ENCODE results near the gene GNLY. TPM values are rescaled to one million over a fixed set of nuclear protein-coding genes. Genes with fewer than 3 reads are reported as not detected.

Gene GNLY
- total and polyA plus RNA-seq, 2 of the 4 experiments (the other 2 are of a cell fraction): not detected

DNA sequence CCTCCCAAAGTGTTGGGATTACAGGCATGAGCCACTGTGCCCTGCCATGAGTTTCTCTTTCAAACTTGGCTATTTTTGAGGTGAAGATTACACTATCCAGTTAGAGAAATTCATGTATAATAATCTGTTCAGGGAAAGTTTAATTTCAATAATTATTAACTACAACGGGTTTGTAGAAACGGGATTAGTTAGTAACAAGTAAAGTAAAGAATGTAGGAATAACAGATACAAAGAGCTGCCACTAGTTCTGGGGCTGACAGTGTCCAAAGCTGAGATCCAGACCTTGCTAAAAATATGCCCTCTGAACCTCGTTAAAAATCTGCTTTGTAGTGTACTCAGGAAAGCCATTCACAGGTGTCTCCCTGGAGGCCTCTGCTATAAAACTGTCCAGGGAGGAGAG, 43.1 kb upstream of the GNLY start:
- no peak overlapping the region for H4K5ac ChIP-seq (ENCODE audit: low read depth, low read length)
- H3K14ac ChIP-seq (replicated peaks; ENCODE audit: low read depth, low read length): no peak overlapping the region
- peak overlapping the region; percentile 48; the same call in 1 of the 2 replicates for H2AK5ac ChIP-seq (ENCODE audit: low read depth, low read length)
- peaks cover 26% of the 10 kb centered on the region for H3K9me1 ChIP-seq (ENCODE audit: insufficient read depth, low read length)
- POLR2A ChIA-PET (ENCODE audit: unreplicated experiment): no interaction called here
- H4K91ac ChIP-seq (ENCODE audit: insufficient read depth, low read depth, low read length): peak overlapping the region; percentile 35; the same call in 1 of the 2 replicates
- CTCF ChIA-PET: no interaction called here
- peaks cover 33% of the 10 kb centered on the region for H3K36me3 ChIP-seq (ENCODE audit: control insufficient read depth, insufficient read depth, low read length)
- no peaks in the 10 kb centered on the region for H3K27me3 ChIP-seq (ENCODE audit: control insufficient read depth, insufficient read depth, low read length)
- dilution Hi-C loops (cut with HindIII; ENCODE audit: low sequenced_read_pairs, unreplicated experiment) (no loop called here), intact Hi-C loops (cut with micrococcal nuclease) (no loop called here), in situ Hi-C loops (cut with MboI; ENCODE audit: low sequenced_read_pairs) (no loop called here)
- TF ChIP-seq BHLHE40 (IDR thresholded peaks at IDR 0.05; ENCODE audit: low read depth, low read length): no peak
- TF ChIP-seq RCOR1 (IDR thresholded peaks at IDR 0.05; ENCODE audit: insufficient replicate concordance, low read length): no peak
- no peak for TF ChIP-seq MXI1 (IDR thresholded peaks at IDR 0.05; ENCODE audit: borderline replicate concordance, low read depth, low read length)
- no peak for TF ChIP-seq RAD21 (IDR thresholded peaks at IDR 0.05; ENCODE audit: low read length)
- no peak for TF ChIP-seq CHD1 (IDR thresholded peaks at IDR 0.05; ENCODE audit: low read depth, low read length)
- no peak for TF ChIP-seq FOS (IDR thresholded peaks at IDR 0.05; ENCODE audit: low read depth, low read length)
- no peak for TF ChIP-seq MAZ (IDR thresholded peaks at IDR 0.05; ENCODE audit: borderline replicate concordance, low read depth, low read length)
- TF ChIP-seq, protein P1, sequence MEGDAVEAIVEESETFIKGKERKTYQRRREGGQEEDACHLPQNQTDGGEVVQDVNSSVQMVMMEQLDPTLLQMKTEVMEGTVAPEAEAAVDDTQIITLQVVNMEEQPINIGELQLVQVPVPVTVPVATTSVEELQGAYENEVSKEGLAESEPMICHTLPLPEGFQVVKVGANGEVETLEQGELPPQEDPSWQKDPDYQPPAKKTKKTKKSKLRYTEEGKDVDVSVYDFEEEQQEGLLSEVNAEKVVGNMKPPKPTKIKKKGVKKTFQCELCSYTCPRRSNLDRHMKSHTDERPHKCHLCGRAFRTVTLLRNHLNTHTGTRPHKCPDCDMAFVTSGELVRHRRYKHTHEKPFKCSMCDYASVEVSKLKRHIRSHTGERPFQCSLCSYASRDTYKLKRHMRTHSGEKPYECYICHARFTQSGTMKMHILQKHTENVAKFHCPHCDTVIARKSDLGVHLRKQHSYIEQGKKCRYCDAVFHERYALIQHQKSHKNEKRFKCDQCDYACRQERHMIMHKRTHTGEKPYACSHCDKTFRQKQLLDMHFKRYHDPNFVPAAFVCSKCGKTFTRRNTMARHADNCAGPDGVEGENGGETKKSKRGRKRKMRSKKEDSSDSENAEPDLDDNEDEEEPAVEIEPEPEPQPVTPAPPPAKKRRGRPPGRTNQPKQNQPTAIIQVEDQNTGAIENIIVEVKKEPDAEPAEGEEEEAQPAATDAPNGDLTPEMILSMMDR (conservative IDR thresholded peaks at IDR 0.05; ENCODE audit: low read depth, low read length): no peak
- no peak for TF ChIP-seq RFX5 (IDR thresholded peaks at IDR 0.05; ENCODE audit: low read depth, low read length)
- H2BK15ac ChIP-seq (ENCODE audit: low read depth, low read length): peak overlapping the region; percentile 96; the same call in 1 of the 3 replicates
- 67% methylated on average over 1 of the region's 3 CpGs; no CpG with 5 or more reads in 1 of the 2 experiments for WGBS, 2 experiments (ENCODE audit: extremely low coverage in 2 of 2, insufficient read length in 1 of 2)
- BruUV-seq (replicated peaks): no TSS peak
- no peak overlapping the region; a peak in 1 of 4 replicates for H4K8ac ChIP-seq (ENCODE audit: low read depth in 2 of 2, low read length in 2 of 2)
- peaks cover 14% of the 10 kb centered on the region for H4K20me1 ChIP-seq (ENCODE audit: insufficient read depth, low read length)
- peak overlapping the region; percentile 35; the same call in 1 of the 2 replicates for H2BK120ac ChIP-seq (ENCODE audit: low read depth, low read length)
- peak overlapping the region; percentile 93; the same call in 1 of the 2 replicates for H3K27ac ChIP-seq (ENCODE audit: insufficient read depth, low read length)
- H3K9me3 ChIP-seq (ENCODE audit: control insufficient read depth, insufficient read depth, low read length): no peaks in the 10 kb centered on the region
- H3K4me1 ChIP-seq (ENCODE audit: control insufficient read depth, insufficient read depth, low read length): peaks cover 31% of the 10 kb centered on the region
- H2BK20ac ChIP-seq (ENCODE audit: low read depth, low read length): no peak overlapping the region
- H3K56ac ChIP-seq (ENCODE audit: extremely low read depth, insufficient read depth, low read length): no peak overlapping the region
- peak overlapping the region; percentile 95; the same call in 1 of the 2 replicates for H3K4ac ChIP-seq (ENCODE audit: low read depth, low read length)
- no peak overlapping the region for H2AFZ ChIP-seq (replicated peaks; ENCODE audit: low read length, poor library complexity)
- DNase-seq (no peak), ATAC-seq (ENCODE audit: low read depth) (no peak)
- H3K4me3 ChIP-seq (ENCODE audit: insufficient read depth, low read depth, low read length): no peak overlapping the region
- H3K79me1 ChIP-seq (ENCODE audit: low read depth in 1 of 2, low read length in 2 of 2): peaks cover 8 to 19% of the 10 kb centered on the region in 2 experiments; a peak in 3 of 4 replicates
- H2AK9ac ChIP-seq (replicated peaks; ENCODE audit: low read depth, low read length, poor library complexity): no peak overlapping the region
- no peak overlapping the region for H2BK5ac ChIP-seq (ENCODE audit: low read depth, low read length, poor library complexity, severe bottlenecking)
- H3K9ac ChIP-seq (ENCODE audit: low read depth, low read length): no peak overlapping the region
- H3K23ac ChIP-seq (ENCODE audit: low read depth, low read length): no peak overlapping the region
- H3K18ac ChIP-seq (ENCODE audit: low read depth, low read length): no peak overlapping the region; the same call in 1 of the 2 replicates
- no peak overlapping the region for H3K4me2 ChIP-seq (ENCODE audit: low read depth, low read length)

All from IMR-90 (cell line).